ENCODE results near the gene CRIM1.

GRCh38 chr2:36376992-36377738 lies 21.6 kb downstream of the CRIM1 start:
- TF ChIP-seq, protein P1, sequence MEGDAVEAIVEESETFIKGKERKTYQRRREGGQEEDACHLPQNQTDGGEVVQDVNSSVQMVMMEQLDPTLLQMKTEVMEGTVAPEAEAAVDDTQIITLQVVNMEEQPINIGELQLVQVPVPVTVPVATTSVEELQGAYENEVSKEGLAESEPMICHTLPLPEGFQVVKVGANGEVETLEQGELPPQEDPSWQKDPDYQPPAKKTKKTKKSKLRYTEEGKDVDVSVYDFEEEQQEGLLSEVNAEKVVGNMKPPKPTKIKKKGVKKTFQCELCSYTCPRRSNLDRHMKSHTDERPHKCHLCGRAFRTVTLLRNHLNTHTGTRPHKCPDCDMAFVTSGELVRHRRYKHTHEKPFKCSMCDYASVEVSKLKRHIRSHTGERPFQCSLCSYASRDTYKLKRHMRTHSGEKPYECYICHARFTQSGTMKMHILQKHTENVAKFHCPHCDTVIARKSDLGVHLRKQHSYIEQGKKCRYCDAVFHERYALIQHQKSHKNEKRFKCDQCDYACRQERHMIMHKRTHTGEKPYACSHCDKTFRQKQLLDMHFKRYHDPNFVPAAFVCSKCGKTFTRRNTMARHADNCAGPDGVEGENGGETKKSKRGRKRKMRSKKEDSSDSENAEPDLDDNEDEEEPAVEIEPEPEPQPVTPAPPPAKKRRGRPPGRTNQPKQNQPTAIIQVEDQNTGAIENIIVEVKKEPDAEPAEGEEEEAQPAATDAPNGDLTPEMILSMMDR (IDR thresholded peaks at IDR 0.05; ENCODE audit: low read length) = no peak
- no peak for TF ChIP-seq EZH2phosphoT487 (IDR thresholded peaks at IDR 0.05; ENCODE audit: low read length)
- TF ChIP-seq EZH2 (optimal IDR thresholded peaks at IDR 0.05; ENCODE audit: low read depth, low read length) = no peak
